Suprapubic skin (tissue), 4 donors: ENCODE measurements around the gene CEP120.

Experiments used
- EP300 ChIP-seq: sonication (generic); formaldehyde crosslinking; IDR thresholded peaks from one replicate; pipeline ENCODE4 v1.6.1; 2017; ENCODE audit warnings: antibody characterized with exemption
- POLR2A ChIP-seq, 2 donors: fragments of 450-650 bp; IDR thresholded peaks; one replicate each; pipeline ENCODE4 v1.6.1; 2017; ENCODE audit warnings: antibody characterized with exemption in 2 of 2, mild to moderate bottlenecking in 2 of 2, moderate library complexity in 2 of 2
- POLR2AphosphoS5 ChIP-seq, 3 donors: sonication (generic); formaldehyde crosslinking; IDR thresholded peaks; one replicate each; pipeline ENCODE4 v1.6.1; 2017; ENCODE audit warnings: antibody characterized with exemption in 3 of 3
- TF ChIP-seq, protein P1 (sequence below), 2 donors: fragments of 200-600 bp in 1 of 2; fragments of 450-650 bp in 1 of 2; sonication (generic) in 1 of 2; IDR thresholded peaks; one replicate each; pipeline ENCODE4 v1.5.1; 2016 to 2019; ENCODE audit warnings: antibody characterized with exemption in 2 of 2, mild to moderate bottlenecking in 1 of 2, moderate library complexity in 1 of 2

DNA sequence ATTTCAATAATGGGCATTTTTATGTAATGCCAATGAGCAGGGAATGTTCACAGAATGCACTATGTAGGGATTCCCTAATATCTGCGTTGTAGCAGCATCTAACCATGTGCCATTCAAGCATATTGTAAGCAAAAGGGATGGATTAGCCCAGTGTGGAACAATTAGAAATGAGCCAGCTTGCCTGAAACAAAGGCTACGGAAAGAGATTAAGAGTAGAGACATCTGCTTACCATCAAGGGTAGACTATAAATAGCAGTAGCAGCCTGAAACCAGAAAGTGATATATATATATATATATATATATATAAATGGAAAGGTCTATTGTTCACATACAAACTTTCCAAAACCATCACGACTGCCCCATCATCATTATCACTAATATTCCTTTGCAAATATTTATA is 31.9 kb upstream of the CEP120 start:
- TF ChIP-seq, protein P1, sequence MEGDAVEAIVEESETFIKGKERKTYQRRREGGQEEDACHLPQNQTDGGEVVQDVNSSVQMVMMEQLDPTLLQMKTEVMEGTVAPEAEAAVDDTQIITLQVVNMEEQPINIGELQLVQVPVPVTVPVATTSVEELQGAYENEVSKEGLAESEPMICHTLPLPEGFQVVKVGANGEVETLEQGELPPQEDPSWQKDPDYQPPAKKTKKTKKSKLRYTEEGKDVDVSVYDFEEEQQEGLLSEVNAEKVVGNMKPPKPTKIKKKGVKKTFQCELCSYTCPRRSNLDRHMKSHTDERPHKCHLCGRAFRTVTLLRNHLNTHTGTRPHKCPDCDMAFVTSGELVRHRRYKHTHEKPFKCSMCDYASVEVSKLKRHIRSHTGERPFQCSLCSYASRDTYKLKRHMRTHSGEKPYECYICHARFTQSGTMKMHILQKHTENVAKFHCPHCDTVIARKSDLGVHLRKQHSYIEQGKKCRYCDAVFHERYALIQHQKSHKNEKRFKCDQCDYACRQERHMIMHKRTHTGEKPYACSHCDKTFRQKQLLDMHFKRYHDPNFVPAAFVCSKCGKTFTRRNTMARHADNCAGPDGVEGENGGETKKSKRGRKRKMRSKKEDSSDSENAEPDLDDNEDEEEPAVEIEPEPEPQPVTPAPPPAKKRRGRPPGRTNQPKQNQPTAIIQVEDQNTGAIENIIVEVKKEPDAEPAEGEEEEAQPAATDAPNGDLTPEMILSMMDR (IDR thresholded peaks at IDR 0.05) = no peak
- no peak for TF ChIP-seq POLR2A (IDR thresholded peaks at IDR 0.05)
- no peak for TF ChIP-seq POLR2AphosphoS5 (IDR thresholded peaks at IDR 0.05)
- no peak for TF ChIP-seq EP300
